Neural cell (in vitro differentiated cells): ENCODE data around the gene YWHAQ. TPM values are rescaled to one million over a fixed set of nuclear protein-coding genes. Genes with fewer than 3 reads are reported as not detected.

Experiments used
- H2AFZ ChIP-seq: fragments of 200-600, 300-800 bp; sonication (generic), shearing (Covaris generic); 2 replicates; pipeline ENCODE4 v1.6.0; 2014; ENCODE audit warnings: low read depth, mild to moderate bottlenecking, antibody characterized with exemption, low read length, moderate library complexity
- H3F3A ChIP-seq: fragments of 200-600 bp; shearing (Covaris generic); 2 replicates; pipeline ENCODE4 v1.6.1; 2016; ENCODE audit warnings: mild to moderate bottlenecking, moderate library complexity, mixed read lengths, antibody characterized with exemption, low read length; ENCODE audit not compliant: insufficient read depth, poor library complexity, severe bottlenecking
- H3K27ac ChIP-seq: fragments of 200-600, 300-800 bp; sonication (generic), shearing (Covaris generic); 2 replicates; pipeline ENCODE4 v1.5.1; 2014; ENCODE audit warnings: mild to moderate bottlenecking, low read length, moderate library complexity
- H3K27me3 ChIP-seq: fragments of 300-800, 200-600 bp; sonication (generic), shearing (Covaris generic); 2 replicates; pipeline ENCODE4 v1.6.0; 2014; ENCODE audit warnings: mild to moderate bottlenecking, low read depth, low read length, moderate library complexity; ENCODE audit not compliant: insufficient read depth
- H3K36me3 ChIP-seq: fragments of 300-800, 200-600 bp; sonication (generic), shearing (Covaris generic); 2 replicates; pipeline ENCODE4 v1.5.1; 2014; ENCODE audit warnings: mild to moderate bottlenecking, antibody characterized with exemption, low read length, moderate library complexity; ENCODE audit not compliant: insufficient read depth
- H3K4me2 ChIP-seq: fragments of 300-800, 200-600 bp; sonication (generic), shearing (Covaris generic); 2 replicates; pipeline ENCODE4 v1.6.0; 2014; ENCODE audit warnings: mild to moderate bottlenecking, low read length
- H3K4me3 ChIP-seq: fragments of 300-800, 200-600 bp; sonication (generic), shearing (Covaris generic); 2 replicates; pipeline ENCODE4 v1.5.1; 2014; ENCODE audit warnings: mild to moderate bottlenecking, low read length, moderate library complexity
- H3K79me2 ChIP-seq: fragments of 200-600 bp; shearing (Covaris generic); replicated peaks from 2 replicates; pipeline ENCODE4 v1.6.0; 2014; ENCODE audit warnings: mild to moderate bottlenecking, low read length, moderate library complexity; ENCODE audit not compliant: insufficient read depth
- H3K9ac ChIP-seq: fragments of 300-800, 200-600 bp; sonication (generic), shearing (Covaris generic); 2 replicates; pipeline ENCODE4 v1.6.1; 2016; ENCODE audit warnings: mild to moderate bottlenecking, low read length, mixed read lengths
- H3K9me2 ChIP-seq: fragments of 200-600 bp; shearing (Covaris generic); 2 replicates; pipeline ENCODE4 v1.6.1; 2016; ENCODE audit warnings: mild to moderate bottlenecking, low read length, mixed read lengths; ENCODE audit not compliant: insufficient read depth
- H3K9me3 ChIP-seq: fragments of 200-600, 300-800 bp; sonication (generic), shearing (Covaris generic); 2 replicates; pipeline ENCODE4 v1.6.1; 2016; ENCODE audit warnings: mild to moderate bottlenecking, mixed run types, low read length, moderate library complexity, mixed read lengths
- H4K20me1 ChIP-seq: fragments of 200-600 bp; shearing (Covaris generic); 2 replicates; pipeline ENCODE4 v1.6.1; 2016; ENCODE audit warnings: mild to moderate bottlenecking, mixed run types; ENCODE audit not compliant: insufficient read depth
- CTCF ChIP-seq: fragments of 450-650 bp; IDR thresholded peaks from 2 replicates; pipeline ENCODE4 v1.5.1; 2014; ENCODE audit warnings: antibody characterized with exemption, mild to moderate bottlenecking, moderate library complexity; ENCODE audit not compliant: poor library complexity, severe bottlenecking
- EP300 ChIP-seq: fragments of 450-650 bp; conservative IDR thresholded peaks from 2 replicates; pipeline ENCODE4 v1.6.1; 2014; ENCODE audit warnings: antibody characterized with exemption, mild to moderate bottlenecking, moderate library complexity; ENCODE audit not compliant: poor library complexity, severe bottlenecking
- EZH2 ChIP-seq: fragments of 200-600, 300-800 bp; shearing (Covaris generic), sonication (generic); IDR thresholded peaks from 2 replicates; pipeline ENCODE4 v1.6.1; 2014; ENCODE audit warnings: antibody characterized with exemption, low read length, borderline replicate concordance, mild to moderate bottlenecking; ENCODE audit not compliant: insufficient read depth, poor library complexity, severe bottlenecking
- MXI1 ChIP-seq: fragments of 450-650 bp; conservative IDR thresholded peaks from 2 replicates; pipeline ENCODE4 v1.6.1; 2014; ENCODE audit warnings: antibody characterized with exemption, mild to moderate bottlenecking; ENCODE audit not compliant: poor library complexity, severe bottlenecking
- POLR2AphosphoS5 ChIP-seq: IDR thresholded peaks from 2 replicates; pipeline ENCODE4 v1.6.1; 2012
- RAD21 ChIP-seq: fragments of 450-650 bp; conservative IDR thresholded peaks from 2 replicates; pipeline ENCODE4 v1.6.1; 2014; ENCODE audit warnings: antibody characterized with exemption, mild to moderate bottlenecking, moderate library complexity
- REST ChIP-seq: IDR thresholded peaks from 2 replicates; pipeline ENCODE4 v1.6.1; 2012; ENCODE audit warnings: borderline replicate concordance
- SMC3 ChIP-seq: fragments of 450-650 bp; conservative IDR thresholded peaks from 2 replicates; pipeline ENCODE4 v1.6.1; 2014; ENCODE audit warnings: antibody characterized with exemption, mild to moderate bottlenecking, moderate library complexity; ENCODE audit not compliant: poor library complexity
- TAF1 ChIP-seq: IDR thresholded peaks from 2 replicates; pipeline ENCODE4 v1.6.1; 2012; ENCODE audit warnings: low read depth
- polyA plus RNA-seq: library from polyadenylated mRNA; depleted of rRNA; stranded (reverse); fragments of >200 nt; gene quantifications from 2 replicates; pipeline ENCODE4 v1.2.3, GENCODE V29; 2014

Gene YWHAQ
- polyA plus RNA-seq, 1 donor from 2014 or later: 1,446 TPM

GRCh38 chr2:9646196-9647030, 15.6 kb upstream of the YWHAQ start:
- Histone ChIP-seq H3K9me2 (no peaks in the 10 kb centered on the region), H2AFZ (no peak overlapping the region), H3K36me3 (no peaks in the 10 kb centered on the region), H3K9me3 (no peaks in the 10 kb centered on the region), H3K79me2 (no peaks in the 10 kb centered on the region), H3K27me3 (no peaks in the 10 kb centered on the region), H3K9ac (no peak overlapping the region), H3K27ac (no peak overlapping the region), H4K20me1 (no peaks in the 10 kb centered on the region), H3K4me2 (no peak overlapping the region), H3F3A (no peaks in the 10 kb centered on the region), H3K4me3 (no peak overlapping the region)
- TF ChIP-seq RAD21: no peak
- no peak for TF ChIP-seq REST
- TF ChIP-seq CTCF: no peak
- TF ChIP-seq EP300: no peak
- no peak for TF ChIP-seq POLR2AphosphoS5
- TF ChIP-seq MXI1: no peak
- TF ChIP-seq TAF1: no peak
- no peak for TF ChIP-seq SMC3
- TF ChIP-seq EZH2: no peak

DNA sequence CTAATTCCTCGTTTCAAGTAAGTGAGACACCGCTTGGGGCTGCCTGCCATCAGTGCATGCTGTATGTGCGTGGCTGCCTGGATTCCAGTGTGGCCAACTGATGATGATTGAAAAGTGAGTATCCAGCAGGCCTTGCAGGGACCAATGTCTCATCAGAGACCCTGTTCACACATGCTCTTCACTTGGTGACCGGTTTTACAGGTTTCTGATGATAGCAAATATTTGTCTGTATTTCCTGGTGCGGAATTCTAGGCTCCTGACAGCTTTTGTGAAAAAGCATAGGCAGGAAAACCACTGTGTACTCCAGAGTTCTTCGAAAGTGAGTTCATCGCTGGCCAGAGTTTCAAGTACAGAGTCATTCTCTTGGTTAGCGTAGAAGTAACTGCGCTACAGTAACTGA, 13.8 kb upstream of the YWHAQ start:
- Histone ChIP-seq H3F3A (no peaks in the 10 kb centered on the region), H3K9me2 (no peaks in the 10 kb centered on the region), H3K9me3 (no peaks in the 10 kb centered on the region), H4K20me1 (no peaks in the 10 kb centered on the region), H2AFZ (no peak overlapping the region), H3K4me2 (no peak overlapping the region), H3K79me2 (no peaks in the 10 kb centered on the region), H3K27me3 (no peaks in the 10 kb centered on the region), H3K36me3 (no peaks in the 10 kb centered on the region), H3K27ac (no peak overlapping the region), H3K4me3 (no peak overlapping the region), H3K9ac (no peak overlapping the region)
- no peak for TF ChIP-seq MXI1
- no peak for TF ChIP-seq EZH2
- TF ChIP-seq SMC3: no peak
- no peak for TF ChIP-seq POLR2AphosphoS5
- TF ChIP-seq REST: no peak
- TF ChIP-seq RAD21: no peak
- TF ChIP-seq EP300: no peak
